SK-N-MC (cell line): ENCODE results near the gene ZNF207.
A peak's percentile ranks its signal among the peaks of the same experiment; 100 is the strongest.
"Not testable (repeated sequence)": the region's sequence is repeated elsewhere in the genome, so short reads cannot be mapped to it uniquely, and the experiment has no call there.

Experiments
- DNase-seq: peaks from one replicate; pipeline ENCODE4 v3.0.0-alpha.2; 2011; ENCODE audit warnings: low read depth, low spot score
- H3K27ac ChIP-seq: fragments of 200-600 bp; sonication (generic); 2 replicates; pipeline ENCODE4 v1.5.1; 2016; ENCODE audit warnings: mixed run types
- H3K36me3 ChIP-seq: fragments of 200-600 bp; sonication (generic); 2 replicates; pipeline ENCODE4 v1.6.1; 2017; ENCODE audit warnings: antibody characterized with exemption, low read length, mixed read lengths; ENCODE audit not compliant: insufficient read depth
- H3K4me3 ChIP-seq: fragments of 200-600 bp; sonication (generic); 2 replicates; pipeline ENCODE4 v1.5.1; 2016
- H3K9ac ChIP-seq: fragments of 200-600 bp; sonication (generic); 2 replicates; pipeline ENCODE4 v1.8.0; 2017; ENCODE audit warnings: mixed run types, mixed read lengths; ENCODE audit not compliant: insufficient read length
- H3K9me3 ChIP-seq: fragments of 200-600 bp; sonication (generic); 2 replicates; pipeline ENCODE4 v1.6.1; 2017; ENCODE audit warnings: low read depth, mild to moderate bottlenecking, antibody characterized with exemption, low read length, moderate library complexity, mixed read lengths
- EZH2 ChIP-seq: fragments of 200-600 bp; sonication (generic); IDR thresholded peaks from one replicate; pipeline ENCODE4 v1.6.1; 2017; ENCODE audit warnings: antibody characterized with exemption
- FOXP2 ChIP-seq: optimal IDR thresholded peaks from 2 replicates; pipeline ENCODE3; 2011; ENCODE audit warnings: mild to moderate bottlenecking, moderate library complexity; ENCODE audit not compliant: insufficient read depth; ENCODE audit errors: extremely low read length, control extremely low read depth
- POLR2AphosphoS5 ChIP-seq: IDR thresholded peaks from 2 replicates; pipeline ENCODE4 v1.6.1; 2012; ENCODE audit warnings: mild to moderate bottlenecking, low read depth, low read length, borderline replicate concordance

The ZNF207 gene

DNA sequence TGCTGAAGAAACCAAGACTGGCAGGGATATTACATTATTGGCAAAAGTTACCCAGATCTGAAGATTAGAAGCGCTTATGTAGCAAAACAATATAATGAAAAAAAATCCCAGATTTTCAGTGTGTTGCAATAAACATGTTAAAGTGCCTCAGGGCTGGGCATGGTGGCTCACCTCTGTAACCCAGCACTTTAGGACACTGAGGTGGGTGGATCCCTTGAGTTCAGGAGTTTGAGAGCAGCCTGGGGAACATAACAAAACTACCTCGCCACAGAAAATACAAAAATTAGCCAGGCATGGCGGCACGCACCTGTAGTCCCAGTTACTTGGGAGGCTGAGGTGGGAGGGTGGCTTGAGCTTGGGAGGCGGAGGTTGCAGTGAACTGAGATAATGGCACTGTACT lies 6.8 kb downstream of the ZNF207 start:
- Histone ChIP-seq H3K36me3 (peaks cover 92% of the 10 kb centered on the region), H3K27ac (peak overlapping the region; percentile 71), H3K9ac (no peak overlapping the region), H3K4me3 (no peak overlapping the region), H3K9me3 (no peaks in the 10 kb centered on the region)
- TF ChIP-seq EZH2 = no peak
- no peak for TF ChIP-seq POLR2AphosphoS5
- no peak for TF ChIP-seq FOXP2
- DNase-seq = no peak

DNA sequence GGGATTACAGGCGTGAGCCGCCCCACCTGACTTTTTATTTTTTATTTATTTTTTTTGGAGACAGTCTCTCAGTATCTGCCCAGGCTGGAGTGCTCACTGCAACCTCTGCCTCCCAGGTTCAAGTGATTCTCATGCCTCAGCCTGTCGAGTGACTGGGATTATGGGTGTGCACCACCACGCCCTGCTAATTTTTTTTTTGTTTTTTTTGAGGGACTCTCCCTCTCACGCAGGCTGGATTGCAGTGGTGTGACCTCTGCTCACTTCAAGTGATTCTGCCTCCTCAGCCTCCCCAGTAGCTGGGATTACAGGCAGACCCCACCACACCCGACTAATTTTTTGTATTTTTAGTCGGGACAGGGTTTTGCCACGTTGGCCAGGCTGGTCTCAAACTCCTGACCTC lies 7.7 kb downstream of the ZNF207 start:
- peaks cover 92% of the 10 kb centered on the region for H3K36me3 ChIP-seq
- no peak for DNase-seq
- no peaks in the 10 kb centered on the region for H3K9me3 ChIP-seq
- no peak for TF ChIP-seq EZH2
- TF ChIP-seq FOXP2 = no peak
- no peak for TF ChIP-seq POLR2AphosphoS5
- H3K9ac ChIP-seq = no peak overlapping the region
- no peak overlapping the region for H3K27ac ChIP-seq
- no peak overlapping the region for H3K4me3 ChIP-seq

DNA sequence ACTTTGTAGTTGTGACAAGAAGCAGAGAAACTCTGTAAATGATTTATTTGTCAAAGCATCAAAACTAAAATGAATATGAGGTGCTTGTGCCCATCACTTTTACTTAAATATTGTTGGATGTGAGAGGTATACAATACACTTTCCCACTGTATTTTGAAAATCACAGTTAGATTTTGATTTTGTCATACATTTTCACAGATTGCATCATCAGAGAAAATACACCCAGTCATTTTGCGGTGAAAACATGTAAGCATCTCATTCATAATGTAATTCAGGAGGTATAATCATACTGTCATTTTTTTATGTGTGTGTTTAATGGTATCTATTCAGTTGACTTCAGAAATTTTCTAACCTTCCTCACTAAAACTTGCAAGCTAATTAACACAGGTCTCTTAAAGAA lies 11.3 kb downstream of the ZNF207 start:
- Histone ChIP-seq H3K27ac (peak overlapping the region; percentile 45), H3K4me3 (no peak overlapping the region), H3K9ac (no peak overlapping the region), H3K36me3 (peaks cover 92% of the 10 kb centered on the region), H3K9me3 (no peaks in the 10 kb centered on the region)
- TF ChIP-seq POLR2AphosphoS5 (no peak), EZH2 (no peak), FOXP2 (no peak)
- no peak for DNase-seq

DNA sequence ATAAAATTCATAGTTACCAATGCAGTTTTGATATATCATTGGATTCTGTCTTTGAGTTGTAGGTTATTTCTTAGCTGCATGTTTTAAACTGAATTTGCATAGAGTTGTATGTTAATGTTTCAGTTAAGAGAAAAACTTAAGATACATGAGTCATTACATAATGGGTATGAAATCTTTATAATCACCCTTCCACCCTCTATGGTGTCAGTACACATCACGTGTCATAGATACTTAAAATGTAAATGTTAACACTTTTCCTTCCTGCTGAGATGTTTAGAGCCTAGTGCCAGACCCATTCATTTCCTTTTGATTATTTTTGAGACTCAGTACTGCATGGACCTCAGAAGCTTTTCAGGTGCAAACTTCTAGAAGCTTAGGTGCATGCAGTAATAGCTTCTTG lies 20.5 kb downstream of the ZNF207 start:
- Histone ChIP-seq H3K27ac (0 out of 2 replicates have a peak overlapping the region, but pooled peaks have one; percentile 19), H3K9ac (no peak overlapping the region), H3K9me3 (no peaks in the 10 kb centered on the region), H3K4me3 (no peak overlapping the region), H3K36me3 (peaks cover 96% of the 10 kb centered on the region)
- DNase-seq = no peak
- TF ChIP-seq FOXP2 = no peak
- TF ChIP-seq POLR2AphosphoS5 = no peak
- TF ChIP-seq EZH2 = no peak

DNA sequence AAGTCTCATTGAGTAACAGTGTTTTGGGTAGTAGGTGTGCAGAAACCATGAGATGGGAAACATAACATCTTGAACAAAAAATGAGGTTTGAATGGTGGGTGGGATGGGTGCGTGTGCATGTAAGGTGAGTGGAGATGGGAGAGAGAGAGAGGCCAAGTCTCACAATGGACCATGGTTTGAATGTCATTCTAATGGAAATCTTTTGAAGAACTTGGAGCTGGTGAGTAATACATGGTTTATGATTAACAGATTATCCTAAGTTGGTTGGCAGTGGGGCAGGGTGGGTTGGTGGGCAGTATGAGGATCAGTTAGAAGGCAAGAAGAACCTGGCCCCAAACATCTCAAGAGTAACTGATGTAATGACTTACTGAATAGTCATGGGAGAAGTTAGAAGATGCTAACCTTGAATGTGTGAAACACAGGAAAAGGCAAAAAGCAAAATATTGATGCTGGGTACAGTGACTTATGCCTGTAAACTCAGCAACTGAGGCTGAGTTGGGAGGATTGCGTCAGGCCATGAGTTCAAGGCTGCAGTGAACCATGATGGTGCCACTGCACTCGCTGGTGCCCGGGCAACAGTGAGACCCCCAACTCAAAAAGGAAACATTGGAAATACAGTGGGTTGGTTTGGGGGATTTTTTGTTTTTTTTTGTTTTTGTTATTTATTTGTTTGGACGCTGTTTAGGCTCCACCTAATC lies 32.7 kb downstream of the ZNF207 start:
- Histone ChIP-seq H3K4me3 (no peak overlapping the region), H3K9ac (no peak overlapping the region), H3K36me3 (peaks cover 52% of the 10 kb centered on the region), H3K27ac (no peak overlapping the region), H3K9me3 (no peaks in the 10 kb centered on the region)
- TF ChIP-seq EZH2 (no peak), FOXP2 (no peak), POLR2AphosphoS5 (no peak)
- no peak for DNase-seq

DNA sequence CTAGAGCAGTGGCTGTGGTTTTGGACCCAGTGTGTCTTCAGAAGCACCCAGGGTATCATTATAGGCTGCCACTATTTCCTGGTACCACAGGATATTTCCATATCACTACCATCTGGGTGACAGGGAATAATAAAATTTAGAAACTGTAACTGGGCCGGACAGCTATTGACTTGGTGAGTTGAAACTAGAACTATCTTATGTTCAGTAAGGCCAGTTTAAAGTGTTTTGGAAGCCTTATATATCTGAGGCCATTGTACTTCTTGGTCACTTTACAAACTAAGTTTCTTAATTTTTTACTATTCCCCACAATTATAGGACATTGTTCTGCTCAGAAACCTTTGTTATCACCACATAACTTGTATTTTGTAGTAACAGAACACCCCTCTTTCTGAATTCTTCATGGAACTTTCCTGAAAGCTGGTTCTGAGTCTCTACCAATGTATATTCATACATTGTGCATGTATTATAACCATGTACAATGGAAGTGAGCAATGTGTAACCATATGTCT lies 34.0 kb downstream of the ZNF207 start:
- TF ChIP-seq POLR2AphosphoS5 = no peak
- no peak for TF ChIP-seq EZH2
- no peak for TF ChIP-seq FOXP2
- Histone ChIP-seq H3K4me3 (no peak overlapping the region), H3K9me3 (no peaks in the 10 kb centered on the region), H3K36me3 (peaks cover 38% of the 10 kb centered on the region), H3K9ac (no peak overlapping the region), H3K27ac (peak overlapping the region; percentile 32; the same call in 1 of the 2 replicates)
- DNase-seq = no peak

DNA sequence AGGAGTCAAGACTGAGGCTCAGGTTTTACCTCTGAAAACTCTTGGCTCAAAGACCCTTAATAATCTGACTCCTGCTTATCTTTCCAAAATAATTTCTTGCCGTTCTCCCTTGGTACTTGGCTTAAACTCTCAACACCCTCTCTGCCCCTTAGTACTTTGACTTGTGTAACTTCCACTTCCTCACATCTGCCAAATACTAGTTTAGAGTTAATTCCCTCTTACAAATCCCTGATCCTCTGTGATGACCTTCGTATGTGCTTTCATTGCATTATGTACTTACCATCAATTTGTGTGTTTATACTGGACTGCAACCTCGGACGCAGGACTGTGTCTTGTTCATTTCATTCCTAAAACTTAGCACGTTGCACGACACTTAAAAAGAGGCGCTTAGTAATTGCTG lies 35.2 kb downstream of the ZNF207 start:
- Histone ChIP-seq H3K4me3 (no peak overlapping the region), H3K36me3 (peaks cover 28% of the 10 kb centered on the region), H3K9ac (no peak overlapping the region), H3K9me3 (no peaks in the 10 kb centered on the region), H3K27ac (no peak overlapping the region)
- TF ChIP-seq EZH2 = no peak
- TF ChIP-seq POLR2AphosphoS5 = no peak
- TF ChIP-seq FOXP2 = no peak
- DNase-seq = no peak

DNA sequence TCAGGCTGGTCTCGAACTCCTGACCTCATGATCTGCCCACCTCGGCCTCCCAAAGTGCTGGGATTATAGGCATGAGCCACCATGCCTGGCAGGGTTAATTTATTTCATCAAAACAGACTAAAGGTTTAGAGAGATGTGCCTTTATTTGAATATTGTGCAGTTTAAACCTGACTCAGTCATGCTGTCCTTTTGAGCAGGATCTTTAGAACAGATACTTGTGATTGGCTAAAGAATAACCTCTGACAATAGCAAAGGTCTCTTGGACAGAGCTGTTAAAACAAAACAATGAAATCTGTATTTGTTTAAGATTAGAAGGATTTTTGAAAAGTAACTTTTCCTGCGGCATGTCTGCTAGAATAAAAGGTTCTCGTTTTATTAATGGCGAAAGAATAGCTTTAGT lies 36.0 kb downstream of the ZNF207 start:
- H3K4me3 ChIP-seq = no peak overlapping the region
- no peaks in the 10 kb centered on the region for H3K9me3 ChIP-seq
- H3K27ac ChIP-seq = no peak overlapping the region
- TF ChIP-seq EZH2 (no peak), POLR2AphosphoS5 (no peak), FOXP2 (no peak)
- no peak overlapping the region for H3K9ac ChIP-seq
- peaks cover 21% of the 10 kb centered on the region for H3K36me3 ChIP-seq
- DNase-seq = no peak

DNA sequence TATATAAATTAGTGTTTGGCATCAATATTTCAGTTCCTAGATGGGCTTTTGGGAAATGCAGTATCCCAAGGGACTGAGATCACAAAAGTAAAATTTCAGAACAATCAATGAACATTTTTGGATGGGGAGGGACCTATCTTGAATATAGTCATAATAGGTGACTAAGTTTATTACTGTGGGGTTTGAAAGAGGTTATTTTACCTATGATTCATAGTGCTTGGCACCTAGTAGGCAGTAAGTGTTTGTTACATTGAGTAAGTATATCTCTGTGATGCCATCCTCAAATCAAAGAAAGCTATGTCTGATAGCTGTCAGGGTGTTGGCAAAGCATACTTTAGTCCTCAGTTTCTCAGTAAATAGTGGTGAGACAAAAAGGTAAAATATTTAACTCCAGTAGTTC lies 36.9 kb downstream of the ZNF207 start:
- Histone ChIP-seq H3K27ac (no peak overlapping the region), H3K9ac (no peak overlapping the region), H3K36me3 (peaks cover 12% of the 10 kb centered on the region), H3K4me3 (no peak overlapping the region), H3K9me3 (no peaks in the 10 kb centered on the region)
- DNase-seq = no peak
- 0 out of 2 replicates have a peak, but pooled peaks have one; percentile 5 for TF ChIP-seq POLR2AphosphoS5
- no peak for TF ChIP-seq EZH2
- TF ChIP-seq FOXP2 = no peak

DNA sequence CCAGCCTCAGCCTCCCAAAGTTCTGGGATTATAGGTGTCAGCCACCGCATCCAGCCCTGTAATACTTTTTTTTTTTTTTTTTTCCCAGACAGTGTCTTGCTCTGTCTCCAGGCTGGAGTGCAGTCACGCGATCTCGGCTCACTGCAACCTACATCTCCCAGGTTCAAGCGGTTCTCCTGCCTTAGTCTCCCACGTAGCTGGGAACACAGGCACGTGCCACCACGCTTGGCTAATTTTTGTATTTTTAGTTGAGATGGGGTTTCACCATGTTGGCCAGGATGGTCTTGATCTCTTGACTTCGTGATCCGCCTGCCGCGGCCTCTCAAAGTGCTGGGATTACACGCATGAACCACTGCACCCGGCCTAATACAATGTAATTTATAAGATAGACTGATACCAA lies 38.2 kb downstream of the ZNF207 start:
- H3K4me3 ChIP-seq, H3K9me3 ChIP-seq, DNase-seq, H3K27ac ChIP-seq, H3K9ac ChIP-seq, H3K36me3 ChIP-seq: not testable (repeated sequence)
